Measurements from ENCODE around the gene TSPAN9. TPM values are rescaled to one million over a fixed set of nuclear protein-coding genes. Genes with fewer than 3 reads are reported as not detected.

The TSPAN9 gene
- total RNA-seq, 2 donors from 2014 or later: 0.58 to 1.2 TPM

DNA sequence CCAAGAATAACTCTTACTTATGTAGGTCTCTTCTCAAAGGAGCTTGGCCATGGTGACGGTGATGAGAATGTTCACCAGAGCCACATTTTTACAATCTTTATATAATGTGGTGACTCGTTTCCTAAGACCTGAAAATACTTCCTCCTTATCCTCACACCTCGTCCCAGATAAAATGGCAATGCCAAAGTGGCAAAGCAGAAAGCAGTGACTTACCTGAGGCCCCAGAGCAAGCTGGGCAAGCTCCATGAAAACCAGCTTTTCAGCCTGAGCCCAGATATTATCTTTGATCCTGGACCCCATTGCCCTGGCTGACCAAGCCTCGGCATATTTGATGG is 240.3 kb downstream of the TSPAN9 start:
- DNase-seq (no peak), ATAC-seq (replicated peaks in 1 of 2) (no peak)
- Mint-ChIP-seq H3K36me3 (ENCODE audit: insufficient read depth in 2 of 2) (no peaks in the 10 kb centered on the region), H3K27me3 (ENCODE audit: low read depth) (peaks cover 20% of the 10 kb centered on the region), H3K27ac (no peak overlapping the region), H3K4me3 (no peak overlapping the region), H3K4me1 (ENCODE audit: low read depth) (no peaks in the 10 kb centered on the region), H3K9me3 (no peaks in the 10 kb centered on the region)

- peaks cover 24% of the 10 kb centered on the region for H3K27me3 Mint-ChIP-seq (ENCODE audit: low read depth)
- H3K4me1 Mint-ChIP-seq (ENCODE audit: low read depth): no peaks in the 10 kb centered on the region
- ATAC-seq (replicated peaks in 1 of 2) (no peak), DNase-seq (no peak)
- no peak overlapping the region for H3K4me3 Mint-ChIP-seq
- no peaks in the 10 kb centered on the region for H3K9me3 Mint-ChIP-seq
- no peak overlapping the region for H3K27ac Mint-ChIP-seq
- H3K36me3 Mint-ChIP-seq (ENCODE audit: insufficient read depth in 2 of 2): no peaks in the 10 kb centered on the region
These were observed 240.8 kb downstream of the TSPAN9 start for GRCh38 chr12:3317841-3318501.

DNA sequence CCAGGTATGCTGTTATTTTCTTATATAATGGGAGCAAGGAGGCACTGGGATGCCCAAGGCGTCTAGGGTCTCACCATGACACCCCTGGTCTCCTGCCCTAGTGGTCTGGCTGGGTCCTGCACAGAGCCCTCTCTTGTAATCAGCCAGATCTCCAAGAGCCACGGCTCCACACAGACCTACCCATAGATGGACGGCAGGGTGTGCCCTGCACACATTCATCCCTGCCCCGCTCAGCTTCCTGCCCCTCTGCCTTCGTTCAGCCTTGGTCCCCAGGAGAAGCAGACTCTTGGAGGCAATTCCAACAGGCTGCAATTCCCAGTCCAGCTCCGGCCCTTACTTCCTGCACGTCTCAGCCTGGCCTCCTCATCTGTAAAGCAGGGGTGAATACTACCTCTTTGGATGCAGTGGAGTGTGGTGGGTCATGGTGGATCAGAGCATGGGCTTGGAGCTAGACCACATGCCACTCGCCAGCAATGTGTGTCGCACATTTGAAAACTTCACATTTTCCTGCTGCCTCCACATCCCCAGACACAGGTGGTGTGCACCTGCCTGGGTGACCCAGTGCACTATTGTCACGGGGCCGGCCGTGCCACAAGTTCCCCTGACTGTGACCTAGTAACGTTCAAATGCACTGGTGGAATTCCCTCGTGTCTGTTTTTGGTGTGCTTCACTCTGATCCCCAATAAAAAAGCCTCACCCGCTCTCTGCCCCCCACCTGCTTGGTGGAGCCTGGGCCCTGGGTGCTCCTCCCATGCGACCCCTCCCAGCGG is 242.7 kb downstream of the TSPAN9 start:
- Mint-ChIP-seq H3K9me3 (no peaks in the 10 kb centered on the region), H3K36me3 (ENCODE audit: insufficient read depth in 2 of 2) (no peaks in the 10 kb centered on the region), H3K27ac (no peak overlapping the region), H3K27me3 (ENCODE audit: low read depth) (peaks cover 14% of the 10 kb centered on the region), H3K4me3 (no peak overlapping the region), H3K4me1 (ENCODE audit: low read depth) (no peaks in the 10 kb centered on the region)
- no peak for ATAC-seq (replicated peaks in 1 of 2)
- no peak for DNase-seq

DNA sequence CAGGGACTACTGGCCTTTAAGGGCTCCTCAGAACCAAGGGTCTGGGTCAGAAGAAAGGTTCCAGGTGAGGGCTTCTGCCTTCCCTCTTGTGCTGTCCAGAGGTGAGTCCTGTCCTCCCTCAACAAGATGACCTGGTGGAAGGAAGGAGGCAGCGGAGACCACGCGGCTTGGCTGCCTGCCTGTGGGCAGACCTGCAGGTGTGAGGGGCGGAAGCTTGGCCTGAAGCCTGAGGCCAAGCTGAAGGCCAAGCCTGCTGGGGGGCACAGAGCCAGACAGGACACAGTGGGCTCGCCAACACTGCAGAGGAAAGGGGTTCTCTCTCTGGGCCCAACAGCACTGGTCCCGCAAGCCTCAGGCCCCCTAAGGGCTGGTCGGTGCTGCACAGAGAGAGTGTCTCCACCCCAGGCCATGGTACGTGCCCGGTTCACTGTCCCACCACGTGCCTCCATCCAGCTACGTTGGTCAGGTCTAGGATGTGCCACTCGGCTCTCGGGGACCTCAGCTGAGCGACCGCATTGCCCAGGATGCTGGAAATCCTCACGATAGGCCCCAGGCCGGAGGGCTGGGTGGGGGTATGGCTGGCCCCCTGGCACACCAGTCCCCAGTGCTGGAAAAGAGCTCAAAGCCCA is 243.8 kb downstream of the TSPAN9 start:
- H3K27ac Mint-ChIP-seq: no peak overlapping the region

GRCh38 chr12:3321881-3322280 is 244.7 kb downstream of the TSPAN9 start:
- Mint-ChIP-seq H3K36me3 (ENCODE audit: insufficient read depth in 2 of 2) (no peaks in the 10 kb centered on the region), H3K4me3 (no peak overlapping the region), H3K27ac (no peak overlapping the region), H3K4me1 (ENCODE audit: low read depth) (no peaks in the 10 kb centered on the region), H3K27me3 (ENCODE audit: low read depth) (peaks cover 10% of the 10 kb centered on the region), H3K9me3 (no peaks in the 10 kb centered on the region)
- no peak for DNase-seq
- no peak for ATAC-seq (replicated peaks in 1 of 2)

More for the DNA sequence above, 243.8 kb downstream of the TSPAN9 start:
- DNase-seq: no peak
- Mint-ChIP-seq H3K4me1 (ENCODE audit: low read depth) (no peaks in the 10 kb centered on the region), H3K9me3 (no peaks in the 10 kb centered on the region), H3K27me3 (ENCODE audit: low read depth) (peaks cover 10% of the 10 kb centered on the region), H3K36me3 (ENCODE audit: insufficient read depth in 2 of 2) (no peaks in the 10 kb centered on the region), H3K4me3 (no peak overlapping the region)
- no peak for ATAC-seq (replicated peaks in 1 of 2)

- no peak for ATAC-seq (replicated peaks in 1 of 2)
- H3K4me3 Mint-ChIP-seq: no peak overlapping the region
- H3K36me3 Mint-ChIP-seq (ENCODE audit: insufficient read depth in 2 of 2): no peaks in the 10 kb centered on the region
- H3K27me3 Mint-ChIP-seq (ENCODE audit: low read depth): peaks cover 13% of the 10 kb centered on the region
- no peaks in the 10 kb centered on the region for H3K4me1 Mint-ChIP-seq (ENCODE audit: low read depth)
- no peak overlapping the region for H3K27ac Mint-ChIP-seq
- no peak for DNase-seq
- H3K9me3 Mint-ChIP-seq: no peaks in the 10 kb centered on the region
These were observed 246.0 kb downstream of the TSPAN9 start for GRCh38 chr12:3323002-3323685.

DNA sequence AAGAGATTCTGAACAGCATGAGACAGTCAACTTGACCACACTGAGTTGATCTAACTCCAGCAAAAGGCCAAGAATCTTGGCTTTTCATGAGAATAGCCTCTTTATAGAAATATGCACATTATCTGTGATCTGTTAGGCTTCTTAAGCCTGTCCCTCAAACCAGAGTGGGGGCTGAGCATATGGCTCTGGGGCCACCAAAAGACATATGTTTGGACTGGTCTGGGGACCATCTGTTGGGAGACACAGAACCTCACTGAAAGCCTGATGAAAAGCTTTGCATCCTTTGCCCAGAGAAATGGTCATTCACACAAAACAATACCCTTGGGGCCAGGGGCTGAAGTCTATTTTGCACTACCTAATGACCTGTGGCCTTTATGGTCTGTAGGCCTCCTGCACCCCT is 248.6 kb downstream of the TSPAN9 start:
- H3K9me3 Mint-ChIP-seq: no peaks in the 10 kb centered on the region
- DNase-seq: no peak
- ATAC-seq (replicated peaks in 1 of 2): no peak
- no peaks in the 10 kb centered on the region for H3K36me3 Mint-ChIP-seq (ENCODE audit: insufficient read depth in 2 of 2)
- peaks cover 17% of the 10 kb centered on the region for H3K27me3 Mint-ChIP-seq (ENCODE audit: low read depth)
- no peak overlapping the region for H3K4me3 Mint-ChIP-seq
- H3K4me1 Mint-ChIP-seq (ENCODE audit: low read depth): no peaks in the 10 kb centered on the region
- no peak overlapping the region for H3K27ac Mint-ChIP-seq

DNA sequence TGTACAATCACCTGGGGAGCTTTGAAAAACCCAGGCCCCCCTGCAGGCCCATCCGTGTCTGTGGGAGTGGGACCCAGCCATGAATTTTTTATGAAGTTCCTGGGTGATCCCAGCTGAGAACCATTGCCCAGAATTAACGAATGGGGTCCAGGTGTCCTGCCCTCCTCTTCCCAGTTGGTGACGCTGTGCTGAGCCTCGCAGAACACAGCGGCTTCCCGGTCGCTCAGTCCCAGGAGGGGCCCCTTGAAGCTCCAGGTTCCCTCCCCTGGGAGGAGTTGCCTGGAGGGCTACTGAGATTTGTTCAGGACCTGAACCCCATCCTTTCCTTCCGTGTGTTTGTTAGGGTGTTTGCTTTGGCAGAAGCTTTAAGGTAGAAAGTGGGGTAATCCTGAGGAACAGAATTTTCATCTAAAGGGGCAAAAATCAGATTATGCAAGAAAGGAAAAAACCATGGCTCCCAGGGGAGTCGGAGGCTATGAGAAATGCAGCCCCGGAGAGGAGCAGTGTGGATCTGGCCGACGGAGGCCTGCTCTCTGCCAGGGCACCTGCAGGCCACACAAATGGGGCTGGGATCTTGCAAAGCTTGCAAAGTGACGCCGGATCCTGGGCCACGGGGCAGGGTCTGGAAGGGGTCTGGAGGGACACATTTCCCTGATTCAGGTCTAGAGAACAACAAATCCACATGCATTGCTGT is 249.1 kb downstream of the TSPAN9 start:
- Mint-ChIP-seq H3K36me3 (ENCODE audit: insufficient read depth in 2 of 2) (no peaks in the 10 kb centered on the region), H3K27me3 (ENCODE audit: low read depth) (peaks cover 17% of the 10 kb centered on the region), H3K9me3 (no peaks in the 10 kb centered on the region), H3K27ac (no peak overlapping the region), H3K4me3 (no peak overlapping the region), H3K4me1 (ENCODE audit: low read depth) (no peaks in the 10 kb centered on the region)
- ATAC-seq (replicated peaks in 1 of 2) (no peak), DNase-seq (no peak)

DNA sequence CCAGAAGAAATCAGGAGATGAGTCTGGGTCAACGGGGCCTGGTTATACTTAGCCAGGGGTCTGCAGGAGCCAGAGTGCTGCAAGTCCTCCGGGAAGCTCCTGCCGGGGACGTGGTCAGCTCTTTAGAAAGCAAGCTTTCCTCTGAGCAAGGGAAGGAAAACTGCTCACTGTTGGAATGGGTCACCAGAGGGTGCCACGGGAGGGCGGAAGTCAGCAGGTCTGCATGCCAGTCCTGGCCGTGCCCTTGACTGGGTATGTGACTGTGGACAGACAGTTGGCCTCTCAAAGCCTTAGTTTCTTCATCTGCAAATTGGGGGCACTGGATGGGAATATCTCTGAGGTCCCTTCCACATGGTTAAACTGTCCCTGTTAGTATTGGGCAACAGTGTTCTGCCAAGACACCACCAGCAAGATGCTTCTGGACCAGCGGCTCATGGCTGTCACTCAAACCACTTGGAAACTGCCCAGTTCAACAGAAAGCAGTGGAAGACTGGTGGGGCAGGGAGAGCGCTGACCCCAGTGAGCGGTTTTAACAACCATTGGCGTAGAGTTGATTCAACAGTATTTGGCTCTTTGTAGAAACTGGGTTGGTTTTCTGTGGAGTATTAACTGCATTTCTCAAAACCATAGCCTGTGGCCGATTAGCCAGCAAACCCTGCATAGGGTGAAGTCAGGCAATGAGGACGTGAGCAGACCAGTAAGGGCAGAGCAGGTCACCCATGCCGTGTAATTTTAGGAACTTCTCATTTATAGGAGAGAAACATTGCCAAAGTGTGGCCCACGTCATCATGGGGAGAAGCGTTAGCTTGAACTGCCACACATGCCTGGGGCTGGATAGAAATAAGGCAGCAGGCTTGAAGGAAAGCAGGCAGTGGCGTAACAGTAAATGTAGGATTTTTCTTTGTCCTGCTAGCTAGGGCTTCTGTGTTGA is 249.9 kb downstream of the TSPAN9 start:
- no peaks in the 10 kb centered on the region for H3K4me1 Mint-ChIP-seq (ENCODE audit: low read depth)
- H3K9me3 Mint-ChIP-seq: no peaks in the 10 kb centered on the region
- ATAC-seq (replicated peaks in 1 of 2) (no peak), DNase-seq (no peak)
- no peaks in the 10 kb centered on the region for H3K36me3 Mint-ChIP-seq (ENCODE audit: insufficient read depth in 2 of 2)
- H3K27me3 Mint-ChIP-seq (ENCODE audit: low read depth): peaks cover 14% of the 10 kb centered on the region
- no peak overlapping the region for H3K4me3 Mint-ChIP-seq
- no peak overlapping the region for H3K27ac Mint-ChIP-seq

- Mint-ChIP-seq H3K4me1 (ENCODE audit: low read depth) (no peaks in the 10 kb centered on the region), H3K27me3 (ENCODE audit: low read depth) (peaks cover 7% of the 10 kb centered on the region), H3K27ac (no peak overlapping the region), H3K4me3 (no peak overlapping the region), H3K36me3 (ENCODE audit: insufficient read depth in 2 of 2) (no peaks in the 10 kb centered on the region), H3K9me3 (no peaks in the 10 kb centered on the region)
- no peak for ATAC-seq (replicated peaks in 1 of 2)
- DNase-seq: no peak
These were observed 250.9 kb downstream of the TSPAN9 start for GRCh38 chr12:3328081-3328480.

GRCh38 chr12:3328571-3328970 is 251.4 kb downstream of the TSPAN9 start:
- Mint-ChIP-seq H3K27me3 (ENCODE audit: low read depth) (peaks cover 7% of the 10 kb centered on the region), H3K4me3 (no peak overlapping the region), H3K4me1 (ENCODE audit: low read depth) (no peaks in the 10 kb centered on the region), H3K27ac (no peak overlapping the region), H3K9me3 (no peaks in the 10 kb centered on the region), H3K36me3 (ENCODE audit: insufficient read depth in 2 of 2) (no peaks in the 10 kb centered on the region)
- DNase-seq (no peak), ATAC-seq (replicated peaks in 1 of 2) (no peak)

DNA sequence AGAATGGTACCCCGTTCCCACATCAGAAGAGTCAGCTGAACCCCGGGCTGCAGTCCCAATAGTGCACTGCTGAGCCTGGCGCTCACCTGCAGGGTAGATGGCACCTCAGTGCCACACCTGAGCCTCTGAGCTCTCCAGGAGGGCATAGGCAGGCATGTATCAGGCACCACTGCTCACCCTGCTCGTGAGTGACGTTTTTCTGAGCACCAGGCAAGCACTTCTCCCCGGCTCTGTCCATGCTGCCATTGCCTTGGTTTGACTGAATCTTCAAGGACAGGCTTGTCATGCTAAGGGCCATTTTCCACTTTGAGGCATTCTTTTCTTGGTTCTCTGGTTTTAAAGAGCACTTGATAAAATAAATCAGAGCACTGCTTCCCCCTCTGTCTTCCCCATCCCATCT is 252.2 kb downstream of the TSPAN9 start:
- ATAC-seq (replicated peaks in 1 of 2) (no peak), DNase-seq (no peak)
- Mint-ChIP-seq H3K9me3 (no peaks in the 10 kb centered on the region), H3K36me3 (ENCODE audit: insufficient read depth in 2 of 2) (no peaks in the 10 kb centered on the region), H3K4me1 (ENCODE audit: low read depth) (no peaks in the 10 kb centered on the region), H3K27me3 (ENCODE audit: low read depth) (peaks cover 7% of the 10 kb centered on the region), H3K4me3 (no peak overlapping the region), H3K27ac (no peak overlapping the region)

Measured in activated T-cell treated with anti-CD3 and anti-CD28 coated beads, Interleukin-2, amount 50 U/mL, for 72 hours (primary cell).